Upper lobe of left lung (tissue), 4 donors: ENCODE results near the gene TMCO4.

Experiments used
- POLR2A ChIP-seq, 4 donors: fragments of 450-650 bp; IDR thresholded peaks; one replicate each; pipeline ENCODE4 v1.5.1; 2016 to 2017; ENCODE audit warnings: antibody characterized with exemption in 4 of 4, mild to moderate bottlenecking in 2 of 4
- POLR2AphosphoS5 ChIP-seq, 2 donors: sonication (generic); formaldehyde crosslinking; IDR thresholded peaks; one replicate each; pipeline ENCODE4 v1.5.1; 2017; ENCODE audit warnings: antibody characterized with exemption in 2 of 2
- TF ChIP-seq, protein P1 (sequence below), 6 experiments: fragments of 450-650 bp in 4 of 6; fragments of 200-600 bp in 2 of 6; sonication (generic) in 2 of 6; IDR thresholded peaks; one replicate each; pipeline ENCODE4 v1.5.1; 2016 to 2019; ENCODE audit warnings: antibody characterized with exemption in 6 of 6

DNA sequence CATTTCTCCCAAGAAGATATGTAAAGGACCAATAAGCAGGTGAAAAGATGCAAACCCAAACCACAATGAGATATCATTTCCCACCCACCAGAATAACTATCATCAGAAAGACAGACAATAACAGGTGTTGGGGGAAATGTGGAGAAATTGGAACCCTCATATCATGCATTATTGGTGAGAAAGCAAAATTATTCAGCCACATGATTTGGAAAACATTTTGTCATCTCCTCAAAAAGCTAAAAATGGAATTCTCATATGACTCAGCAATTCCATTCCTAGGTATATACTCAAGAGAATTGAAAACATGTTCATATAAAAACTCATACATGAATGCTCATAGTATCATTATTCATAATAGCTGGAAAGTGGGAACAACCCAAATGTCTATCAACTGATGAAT lies 40.5 kb upstream of the TMCO4 start:
- no peak for TF ChIP-seq POLR2A (IDR thresholded peaks at IDR 0.05)
- no peak for TF ChIP-seq POLR2AphosphoS5 (IDR thresholded peaks at IDR 0.05)
- TF ChIP-seq, protein P1, sequence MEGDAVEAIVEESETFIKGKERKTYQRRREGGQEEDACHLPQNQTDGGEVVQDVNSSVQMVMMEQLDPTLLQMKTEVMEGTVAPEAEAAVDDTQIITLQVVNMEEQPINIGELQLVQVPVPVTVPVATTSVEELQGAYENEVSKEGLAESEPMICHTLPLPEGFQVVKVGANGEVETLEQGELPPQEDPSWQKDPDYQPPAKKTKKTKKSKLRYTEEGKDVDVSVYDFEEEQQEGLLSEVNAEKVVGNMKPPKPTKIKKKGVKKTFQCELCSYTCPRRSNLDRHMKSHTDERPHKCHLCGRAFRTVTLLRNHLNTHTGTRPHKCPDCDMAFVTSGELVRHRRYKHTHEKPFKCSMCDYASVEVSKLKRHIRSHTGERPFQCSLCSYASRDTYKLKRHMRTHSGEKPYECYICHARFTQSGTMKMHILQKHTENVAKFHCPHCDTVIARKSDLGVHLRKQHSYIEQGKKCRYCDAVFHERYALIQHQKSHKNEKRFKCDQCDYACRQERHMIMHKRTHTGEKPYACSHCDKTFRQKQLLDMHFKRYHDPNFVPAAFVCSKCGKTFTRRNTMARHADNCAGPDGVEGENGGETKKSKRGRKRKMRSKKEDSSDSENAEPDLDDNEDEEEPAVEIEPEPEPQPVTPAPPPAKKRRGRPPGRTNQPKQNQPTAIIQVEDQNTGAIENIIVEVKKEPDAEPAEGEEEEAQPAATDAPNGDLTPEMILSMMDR (IDR thresholded peaks at IDR 0.05): no peak
